Endothelial cell (in vitro differentiated cells): ENCODE data around the gene PNKP. TPM values are rescaled to one million over a fixed set of nuclear protein-coding genes. Genes with fewer than 3 reads are reported as not detected.

ENCODE experiments used
- DNase-seq: peaks from one replicate; pipeline ENCODE4 v3.0.0; 2021; ENCODE audit warnings: low spot score
- H3K27ac Mint-ChIP-seq: one replicate; pipeline ENCODE4 v1.8.0; 2021; ENCODE audit warnings: mixed read lengths, inconsistent platforms; ENCODE audit not compliant: unreplicated experiment
- H3K27me3 Mint-ChIP-seq: one replicate; pipeline ENCODE4 v1.8.0; 2021; ENCODE audit warnings: mild to moderate bottlenecking, moderate library complexity, mixed read lengths, inconsistent platforms; ENCODE audit not compliant: unreplicated experiment
- H3K36me3 Mint-ChIP-seq: one replicate; pipeline ENCODE4 v1.8.0; 2021; ENCODE audit warnings: mild to moderate bottlenecking, low read depth, mixed read lengths, inconsistent platforms; ENCODE audit not compliant: unreplicated experiment
- H3K4me1 Mint-ChIP-seq: one replicate; pipeline ENCODE4 v1.8.0; 2021; ENCODE audit warnings: mild to moderate bottlenecking, mixed read lengths, inconsistent platforms; ENCODE audit not compliant: unreplicated experiment
- H3K4me3 Mint-ChIP-seq: one replicate; pipeline ENCODE4 v1.8.0; 2021; ENCODE audit warnings: mild to moderate bottlenecking, mixed read lengths, inconsistent platforms; ENCODE audit not compliant: unreplicated experiment
- H3K9me3 Mint-ChIP-seq: one replicate; pipeline ENCODE4 v1.8.0; 2021; ENCODE audit warnings: mixed read lengths, inconsistent platforms; ENCODE audit not compliant: unreplicated experiment
- total RNA-seq: library from RNA; stranded (reverse); fragmentation: NEBNext Ultra II Directional; extraction: Animal tissue kit (Norgen Biotek cat#: 25700); gene quantifications from one replicate; pipeline ENCODE4 v1.2.1, GENCODE V29; 2021; ENCODE audit not compliant: unreplicated experiment
- TF ChIP-seq, protein P1 (sequence below): fragments of 200-600 bp; sonication (generic); IDR thresholded peaks from one replicate; pipeline ENCODE4 v1.5.0; 2021; ENCODE audit warnings: antibody characterized with exemption; ENCODE audit not compliant: unreplicated experiment

The PNKP gene
- total RNA-seq, 1 donor from 2014 or later, result 96.0 TPM

DNA sequence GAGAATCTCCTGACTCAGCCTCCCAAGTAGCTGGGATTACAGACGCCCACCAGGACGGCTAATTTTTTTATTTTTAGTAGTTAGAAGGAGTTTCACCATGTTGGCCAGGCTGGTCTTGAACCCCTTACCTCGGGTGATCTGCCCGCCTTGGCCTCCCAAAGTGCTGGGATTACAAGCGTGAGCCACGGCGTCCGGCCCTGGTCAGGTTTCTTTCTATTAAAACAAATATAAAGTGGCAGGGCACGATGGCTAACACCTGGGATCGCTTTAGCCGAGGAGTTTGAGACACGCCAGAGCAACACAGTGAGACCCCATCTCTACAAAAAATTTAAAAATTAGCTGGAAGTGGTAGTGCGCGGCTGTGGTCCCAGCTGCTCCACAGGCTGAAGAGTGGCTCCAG lies 50.8 kb downstream of the PNKP start:
- peaks cover 30% of the 10 kb centered on the region for H3K27me3 Mint-ChIP-seq
- H3K36me3 Mint-ChIP-seq, result peaks cover 9% of the 10 kb centered on the region
- H3K27ac Mint-ChIP-seq, result peak overlapping the region; percentile 82
- peaks cover 34% of the 10 kb centered on the region for H3K4me1 Mint-ChIP-seq
- TF ChIP-seq, protein P1, sequence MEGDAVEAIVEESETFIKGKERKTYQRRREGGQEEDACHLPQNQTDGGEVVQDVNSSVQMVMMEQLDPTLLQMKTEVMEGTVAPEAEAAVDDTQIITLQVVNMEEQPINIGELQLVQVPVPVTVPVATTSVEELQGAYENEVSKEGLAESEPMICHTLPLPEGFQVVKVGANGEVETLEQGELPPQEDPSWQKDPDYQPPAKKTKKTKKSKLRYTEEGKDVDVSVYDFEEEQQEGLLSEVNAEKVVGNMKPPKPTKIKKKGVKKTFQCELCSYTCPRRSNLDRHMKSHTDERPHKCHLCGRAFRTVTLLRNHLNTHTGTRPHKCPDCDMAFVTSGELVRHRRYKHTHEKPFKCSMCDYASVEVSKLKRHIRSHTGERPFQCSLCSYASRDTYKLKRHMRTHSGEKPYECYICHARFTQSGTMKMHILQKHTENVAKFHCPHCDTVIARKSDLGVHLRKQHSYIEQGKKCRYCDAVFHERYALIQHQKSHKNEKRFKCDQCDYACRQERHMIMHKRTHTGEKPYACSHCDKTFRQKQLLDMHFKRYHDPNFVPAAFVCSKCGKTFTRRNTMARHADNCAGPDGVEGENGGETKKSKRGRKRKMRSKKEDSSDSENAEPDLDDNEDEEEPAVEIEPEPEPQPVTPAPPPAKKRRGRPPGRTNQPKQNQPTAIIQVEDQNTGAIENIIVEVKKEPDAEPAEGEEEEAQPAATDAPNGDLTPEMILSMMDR, result no peak
- H3K4me3 Mint-ChIP-seq, result no peak overlapping the region
- no peak for DNase-seq
- H3K9me3 Mint-ChIP-seq, result no peaks in the 10 kb centered on the region

DNA sequence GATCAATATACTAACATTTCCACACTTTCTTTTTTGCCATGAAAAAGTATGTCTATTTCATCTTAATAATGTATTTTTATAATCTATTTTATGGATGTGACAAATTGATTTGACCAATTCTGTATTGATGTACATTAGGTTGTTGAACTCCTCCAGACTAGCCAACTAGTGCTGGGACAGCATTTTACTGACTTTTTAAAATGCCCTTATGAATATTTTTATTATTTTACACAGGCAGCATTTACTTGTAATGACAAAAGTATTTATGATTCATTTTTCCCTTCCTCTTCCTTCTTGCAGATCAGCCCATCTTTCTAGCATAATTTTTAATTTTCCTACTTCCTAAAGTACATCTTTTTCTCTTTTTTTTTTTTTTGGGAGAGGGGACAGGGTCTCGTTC lies 53.4 kb downstream of the PNKP start:
- Mint-ChIP-seq H3K27ac (peak overlapping the region; percentile 100), H3K4me1 (peaks cover 34% of the 10 kb centered on the region), H3K36me3 (no peaks in the 10 kb centered on the region), H3K9me3 (no peaks in the 10 kb centered on the region), H3K27me3 (peaks cover 30% of the 10 kb centered on the region), H3K4me3 (no peak overlapping the region)
- no peak for DNase-seq
- TF ChIP-seq, protein P1, result no peak

DNA sequence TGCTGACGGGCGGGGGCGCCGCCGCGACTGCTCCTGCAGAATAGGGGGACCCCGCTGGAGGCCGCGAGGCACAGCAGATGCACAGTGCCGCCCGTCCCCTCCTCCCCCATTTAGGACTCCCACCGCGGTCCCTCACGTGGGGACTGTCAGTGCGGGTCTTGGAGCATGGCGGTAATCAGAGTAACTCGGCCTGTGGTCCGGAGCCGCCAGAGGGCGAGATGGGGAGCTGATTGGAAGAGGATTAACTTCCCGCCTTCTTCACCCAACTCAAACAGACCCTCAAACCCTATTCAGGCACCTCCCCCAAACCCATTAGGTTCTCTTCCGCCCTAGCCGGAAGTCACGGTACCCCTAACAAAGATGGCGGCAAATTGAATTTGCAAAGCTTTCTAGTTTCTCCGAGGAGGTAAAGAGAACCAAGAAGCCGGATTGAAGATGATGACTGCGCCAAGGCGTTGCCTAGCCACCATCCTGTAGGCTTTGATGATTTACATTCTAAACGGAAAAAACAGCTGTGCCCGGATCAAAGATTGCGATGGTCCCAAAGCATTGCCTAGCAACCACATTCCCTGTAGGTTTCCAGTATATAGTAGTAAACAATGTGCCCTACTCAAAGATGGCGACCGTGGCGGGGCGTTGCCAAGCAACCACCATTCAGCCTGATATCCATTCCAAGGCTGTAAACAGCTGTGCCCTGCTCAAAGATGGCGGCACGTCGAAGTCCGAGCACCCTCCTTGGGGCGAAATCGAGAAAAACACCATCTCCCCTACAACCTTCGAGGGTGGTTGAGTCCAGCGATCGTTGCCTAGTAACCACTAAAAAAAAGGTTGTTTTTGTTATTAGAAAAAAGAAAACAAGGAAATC lies 54.1 kb downstream of the PNKP start, which contains the start of gene FUZ:
Gene FUZ, minus strand, starts transcription at position 296 of the 865 bp plus-strand sequence. Its CDS starts 186 bp downstream, at position 110.
- H3K4me1 Mint-ChIP-seq, result peaks cover 30% of the 10 kb centered on the region
- H3K36me3 Mint-ChIP-seq, result no peaks in the 10 kb centered on the region
- DNase-seq, result peak; percentile 92
- peaks cover 27% of the 10 kb centered on the region for H3K27me3 Mint-ChIP-seq
- H3K9me3 Mint-ChIP-seq, result no peaks in the 10 kb centered on the region
- H3K4me3 Mint-ChIP-seq, result peak within 1 kb of the TSS; percentile 94
- TF ChIP-seq, protein P1, result peak; percentile 37
- peak within 1 kb of the TSS; percentile 100 for H3K27ac Mint-ChIP-seq

DNA sequence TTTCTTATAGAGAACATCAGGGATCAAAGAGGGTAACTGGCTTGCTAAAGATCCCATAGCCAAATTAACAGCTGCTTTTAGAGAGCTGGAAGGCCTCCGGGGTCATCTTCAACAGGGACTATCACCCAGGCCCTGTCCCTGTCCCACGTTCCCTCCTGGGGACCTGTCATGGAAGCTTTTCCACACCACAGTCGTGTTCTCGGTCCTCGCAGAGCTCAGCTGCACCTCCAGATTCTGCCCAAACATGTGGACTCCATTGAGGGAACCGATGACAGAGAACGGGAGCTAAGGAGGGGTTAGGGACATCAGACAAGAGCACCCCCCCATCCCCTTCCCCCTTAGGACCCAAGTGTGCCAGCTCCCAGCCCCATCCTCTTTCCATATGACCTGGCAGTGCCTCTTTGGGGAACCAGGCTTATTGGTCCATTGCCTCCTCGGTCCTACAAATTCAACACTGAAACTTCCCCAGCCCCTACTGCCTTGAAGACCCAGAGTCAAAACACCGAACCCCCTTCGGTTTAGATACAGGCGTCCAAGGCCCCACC lies 54.9 kb downstream of the PNKP start:
- H3K36me3 Mint-ChIP-seq, result peaks cover 3% of the 10 kb centered on the region
- H3K9me3 Mint-ChIP-seq, result no peaks in the 10 kb centered on the region
- peaks cover 27% of the 10 kb centered on the region for H3K4me1 Mint-ChIP-seq
- peak overlapping the region; percentile 94 for H3K4me3 Mint-ChIP-seq
- no peak for DNase-seq
- peaks cover 27% of the 10 kb centered on the region for H3K27me3 Mint-ChIP-seq
- H3K27ac Mint-ChIP-seq, result peak overlapping the region; percentile 100
- TF ChIP-seq, protein P1, result no peak

DNA sequence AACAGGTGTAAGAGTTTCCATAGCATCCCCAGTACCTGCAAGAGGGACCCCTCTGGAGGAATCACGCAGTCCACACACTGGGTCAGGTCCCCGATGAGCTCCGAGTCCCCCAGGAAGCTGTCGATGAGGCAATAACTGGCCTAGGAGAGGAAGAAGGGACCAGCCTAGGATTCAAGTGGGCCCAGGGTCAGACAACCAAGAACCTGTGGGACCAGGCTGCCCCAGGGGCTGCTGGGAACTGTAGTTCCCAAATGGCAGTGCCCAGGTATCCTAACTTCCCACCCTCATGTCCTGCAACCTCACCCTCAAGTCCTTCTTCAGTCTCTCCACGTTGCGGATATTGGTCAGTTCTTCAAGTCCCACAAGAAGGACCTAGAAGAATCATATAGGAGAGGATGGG lies 56.0 kb downstream of the PNKP start:
- Mint-ChIP-seq H3K4me3 (no peak overlapping the region), H3K27me3 (peaks cover 24% of the 10 kb centered on the region), H3K27ac (no peak overlapping the region), H3K9me3 (no peaks in the 10 kb centered on the region), H3K36me3 (peaks cover 6% of the 10 kb centered on the region), H3K4me1 (peaks cover 25% of the 10 kb centered on the region)
- DNase-seq, result no peak
- TF ChIP-seq, protein P1, result no peak
